PC-9 (cell line): Measurements from ENCODE around the gene WDR18. TPM values are rescaled to one million over a fixed set of nuclear protein-coding genes. Genes with fewer than 3 reads are reported as not detected.

Experiments used
- BruUV-seq: library from RNA; stranded (reverse); fragments of 400-500 nt; replicated peaks from 2 replicates; lab custom pipeline; 2021; lab: Mats Ljungman, UMichigan
- CTCF ChIA-PET: fragments of 300-600 bp; sonication (Branson Sonifier 250); formaldehyde crosslinking; loops from one replicate; lab custom pipeline; 2022; ENCODE audit warnings: antibody characterized with exemption; lab: Charles Lee
- POLR2A ChIA-PET: fragments of 300-600 bp; sonication (Branson Sonifier 250); formaldehyde crosslinking; loops from one replicate; lab custom pipeline; 2022; ENCODE audit warnings: antibody characterized with exemption; ENCODE audit not compliant: unreplicated experiment; lab: Charles Lee
- DNase-seq, 2 experiments: peaks; one replicate each; pipeline versions ENCODE4 v3.0.0 to v3.0.0-alpha.2; 2015 to 2022; ENCODE audit warnings: mixed read lengths in 1 of 2
- H2AFZ ChIP-seq: fragments of 200-600 bp; sonication (generic); 2 replicates; pipeline ENCODE4 v1.8.1; 2017; ENCODE audit warnings: antibody characterized with exemption
- H3F3A ChIP-seq: fragments of 200-600 bp; sonication (generic); 2 replicates; pipeline ENCODE4 v1.8.1; 2017; ENCODE audit warnings: antibody characterized with exemption, mild to moderate bottlenecking, low read depth; ENCODE audit not compliant: insufficient read depth
- H3K27ac ChIP-seq: fragments of 200-600 bp; sonication (generic); 2 replicates; pipeline ENCODE4 v1.6.1; 2016; ENCODE audit warnings: mixed run types
- H3K27me3 ChIP-seq: fragments of 200-600 bp; sonication (generic); 2 replicates; pipeline ENCODE4 v1.6.1; 2016; ENCODE audit warnings: low read depth, mixed run types; ENCODE audit not compliant: insufficient read depth
- H3K36me3 ChIP-seq: fragments of 200-600 bp; sonication (generic); 2 replicates; pipeline ENCODE4 v1.6.1; 2016; ENCODE audit warnings: low read depth, mixed run types
- H3K4me1 ChIP-seq: fragments of 200-600 bp; sonication (generic); replicated peaks from 2 replicates; pipeline ENCODE4 v1.6.1; 2016; ENCODE audit warnings: mixed run types; ENCODE audit not compliant: insufficient read depth
- H3K4me2 ChIP-seq: fragments of 200-600 bp; sonication (generic); 2 replicates; pipeline ENCODE4 v1.6.1; 2017; ENCODE audit warnings: mixed run types
- H3K4me3 ChIP-seq: fragments of 200-600 bp; sonication (generic); 2 replicates; pipeline ENCODE4 v1.6.1; 2016; ENCODE audit warnings: mixed run types
- H3K79me2 ChIP-seq: fragments of 200-600 bp; sonication (generic); 2 replicates; pipeline ENCODE4 v1.6.1; 2017; ENCODE audit warnings: low read depth, mixed run types
- H3K9me2 ChIP-seq: fragments of 200-600 bp; sonication (generic); 2 replicates; pipeline ENCODE4 v1.8.1; 2017; ENCODE audit warnings: mild to moderate bottlenecking; ENCODE audit not compliant: insufficient read depth
- H3K9me3 ChIP-seq: fragments of 200-600 bp; sonication (generic); 2 replicates; pipeline ENCODE4 v1.8.1; 2016; ENCODE audit warnings: low read depth; ENCODE audit not compliant: insufficient read depth
- H4K20me1 ChIP-seq: fragments of 200-600 bp; sonication (generic); 2 replicates; pipeline ENCODE4 v1.8.1; 2017; ENCODE audit not compliant: insufficient read depth
- CTCF ChIP-seq: fragments of 200-600 bp; sonication (generic); conservative IDR thresholded peaks from 2 replicates; pipeline ENCODE4 v1.6.1; 2017; ENCODE audit warnings: mixed run types, antibody characterized with exemption, mild to moderate bottlenecking, moderate library complexity
- EZH2 ChIP-seq: fragments of 200-600 bp; sonication (generic); IDR thresholded peaks from 2 replicates; pipeline ENCODE4 v1.8.0; 2017; ENCODE audit warnings: antibody characterized with exemption, low read depth
- intact Hi-C: fragments of 100-400 bp; cut with micrococcal nuclease; formaldehyde crosslinking; loops from one replicate; pipeline ENCODE4 v1.10.0; 2022; ENCODE audit not compliant: unreplicated experiment
- total RNA-seq: library from RNA; stranded (reverse); gene quantifications from 2 replicates; pipeline ENCODE4 v1.2.3, GENCODE V29; 2021

WDR18 gene
- total RNA-seq, 1 experiment from 2014 or later: 61.5 TPM

GRCh38 chr19:1039646-1040475 lies 55.7 kb downstream of the WDR18 start, which contains the start of gene ABCA7:
ABCA7 (plus strand) TSS chr19:1040107; CDS start chr19:1041362, 1,255 bp downstream.
- Histone ChIP-seq H2AFZ (peak within 1 kb of the TSS; percentile 73), H4K20me1 (no peaks in the 10 kb centered on the region), H3K27me3 (no peaks in the 10 kb centered on the region), H3K4me1 (peaks cover 10% of the 10 kb centered on the region; the same call in 1 of the 2 replicates), H3K4me3 (peak within 1 kb of the TSS; percentile 72), H3K79me2 (no peaks in the 10 kb centered on the region), H3K9me3 (no peaks in the 10 kb centered on the region), H3F3A (peaks cover 44% of the 10 kb centered on the region), H3K27ac (no peak within 1 kb of the TSS), H3K36me3 (no peaks in the 10 kb centered on the region), H3K4me2 (peak within 1 kb of the TSS; percentile 95), H3K9me2 (no peaks in the 10 kb centered on the region)
- no peak for TF ChIP-seq CTCF
- no peak for TF ChIP-seq EZH2
- BruUV-seq: TSS peak; percentile 24
- ChIA-PET CTCF (no interaction called here), POLR2A (interaction anchor here (0.5 to 0.6 kb wide), 4 partner anchors 13 to 229 kb away, joined by 4 to 22 read pairs (median 4); partner anchors contain the start of genes CIRBP and CNN2)
- DNase-seq: peak; percentile 92 to 99
- intact Hi-C loops: no loop called here

- no TSS peak for BruUV-seq
- H3K27me3 ChIP-seq: no peaks in the 10 kb centered on the region
- peak overlapping the region; percentile 72 for H3K4me3 ChIP-seq
- H3K9me2 ChIP-seq: no peaks in the 10 kb centered on the region
- H3K9me3 ChIP-seq: no peaks in the 10 kb centered on the region
- peaks cover 44% of the 10 kb centered on the region for H3F3A ChIP-seq
- no peaks in the 10 kb centered on the region for H3K79me2 ChIP-seq
- intact Hi-C loops: no loop called here
- H3K36me3 ChIP-seq: no peaks in the 10 kb centered on the region
- peak; percentile 81 to 90 for DNase-seq
- H4K20me1 ChIP-seq: no peaks in the 10 kb centered on the region
- ChIA-PET POLR2A (interaction anchor here (0.5 to 0.6 kb wide), 3 partner anchors 14 to 228 kb away, joined by 4 to 22 read pairs (median 4); partner anchors contain the start of genes CIRBP and CNN2), CTCF (no interaction called here)
- H3K4me1 ChIP-seq: peaks cover 10% of the 10 kb centered on the region; the same call in 1 of the 2 replicates
- no peak for TF ChIP-seq CTCF
- no peak for TF ChIP-seq EZH2
- H3K27ac ChIP-seq: no peak overlapping the region
- peak overlapping the region; percentile 95 for H3K4me2 ChIP-seq
- H2AFZ ChIP-seq: peak overlapping the region; percentile 73
Measured at GRCh38 chr19:1040476-1041271, 56.5 kb downstream of the WDR18 start.

GRCh38 chr19:1041272-1041834 lies 57.2 kb downstream of the WDR18 start:
- Histone ChIP-seq H3K79me2 (no peaks in the 10 kb centered on the region), H3K36me3 (no peaks in the 10 kb centered on the region), H3K27me3 (no peaks in the 10 kb centered on the region), H3K27ac (no peak overlapping the region), H3K4me2 (peak overlapping the region; percentile 95), H3K9me3 (no peaks in the 10 kb centered on the region), H2AFZ (no peak overlapping the region), H3K4me3 (peak overlapping the region; percentile 72; the same call in 1 of the 2 replicates), H3K9me2 (no peaks in the 10 kb centered on the region), H4K20me1 (no peaks in the 10 kb centered on the region), H3F3A (peaks cover 44% of the 10 kb centered on the region), H3K4me1 (peaks cover 10% of the 10 kb centered on the region; the same call in 1 of the 2 replicates)
- intact Hi-C loops: no loop called here
- CTCF ChIA-PET: no interaction called here
- no peak for TF ChIP-seq EZH2
- TF ChIP-seq CTCF: no peak
- no TSS peak for BruUV-seq
- DNase-seq: no peak
- POLR2A ChIA-PET: no interaction called here
